Muscle of back (tissue), 11 donors: Measurements from ENCODE around the gene LYPD3. TPM values are rescaled to one million over a fixed set of nuclear protein-coding genes. Genes with fewer than 3 reads are reported as not detected.

ENCODE experiments used
- DNase-seq, 3 donors: peaks; one replicate each; pipeline versions ENCODE4 v3.0.0 to v3.0.0-alpha.2; 2013
- polyA plus RNA-seq, 10 donors: library from polyadenylated mRNA; unstranded; fragments of 120-200 nt; gene quantifications; one replicate each; pipeline ENCODE4 v1.2.1, GENCODE V29; 2013; ENCODE audit not compliant: insufficient read length in 10 of 10

LYPD3 gene
- polyA plus RNA-seq, 10 donors = 0.15 to 17.0 (median 0.58) TPM

- no peak for DNase-seq
Measured at GRCh38 chr19:43435775-43436174, 29.6 kb downstream of the LYPD3 start.

- no peak for DNase-seq
Measured at GRCh38 chr19:43433689-43434088, 31.7 kb downstream of the LYPD3 start.

GRCh38 chr19:43433358-43433673, 32.1 kb downstream of the LYPD3 start:
- no peak for DNase-seq

- no peak for DNase-seq
Measured at GRCh38 chr19:43430976-43431375, 34.4 kb downstream of the LYPD3 start.

GRCh38 chr19:43430142-43430710, 35.2 kb downstream of the LYPD3 start:
- DNase-seq = peak in 1 of 3 donors; percentile 22

- DNase-seq = no peak
Measured at GRCh38 chr19:43429395-43429794, 36.0 kb downstream of the LYPD3 start.

- peak in 1 of 3 donors; percentile 20 for DNase-seq
Measured at GRCh38 chr19:43425567-43426392, 39.6 kb downstream of the LYPD3 start.

- no peak for DNase-seq
Measured at GRCh38 chr19:43423779-43424178, 41.6 kb downstream of the LYPD3 start.

- no peak for DNase-seq
Measured at GRCh38 chr19:43422689-43423066, 42.7 kb downstream of the LYPD3 start.

- no peak for DNase-seq
Measured at GRCh38 chr19:43422000-43422688, 43.3 kb downstream of the LYPD3 start.

- no peak for DNase-seq
Measured at GRCh38 chr19:43420954-43421353, 44.5 kb downstream of the LYPD3 start.

- DNase-seq = no peak
Measured at GRCh38 chr19:43416951-43417623, 48.3 kb downstream of the LYPD3 start.

GRCh38 chr19:43414554-43414953, 50.9 kb downstream of the LYPD3 start, which contains the start of gene TEX101:
Gene TEX101 (plus strand): TSS chr19:43414890. CDS start chr19:43415920, 1,030 bp downstream.
- DNase-seq = no peak

GRCh38 chr19:43412441-43412840, 53.0 kb downstream of the LYPD3 start:
- no peak for DNase-seq

Other genes starting within 250 kb of the LYPD3 start
- gene PSG9, start 196.1 kb downstream of the LYPD3 start, polyA plus RNA-seq = 1 to 10 TPM in 1 of 10 donors, under 1 TPM in 8, not detected in 1; 0.24 to 2.1 (median 0.39) TPM
- gene CD177, start 111.9 kb downstream of the LYPD3 start, polyA plus RNA-seq = under 1 TPM in 6 of 10 donors, not detected in 4; 0.12 to 0.28 (median 0.18) TPM
- gene TEX101, start 50.7 kb downstream of the LYPD3 start, polyA plus RNA-seq = under 1 TPM in 1 of 10 donors, not detected in 9; 0.19 TPM
- 1 to 10 TPM; 1.9 to 5.3 (median 4.1) TPM for gene PHLDB3, start 39.1 kb upstream of the LYPD3 start, polyA plus RNA-seq
- 10 to 100 TPM; 10.5 to 16.5 (median 14.7) TPM for gene ETHE1, start 61.6 kb upstream of the LYPD3 start, polyA plus RNA-seq
- gene ZNF575, start 67.6 kb upstream of the LYPD3 start, polyA plus RNA-seq = 1 to 10 TPM; 1.6 to 3.3 (median 2.6) TPM
- 10 to 100 TPM; 24.5 to 40.6 (median 29.6) TPM for gene XRCC1, start 109.9 kb upstream of the LYPD3 start, polyA plus RNA-seq
- 1 to 10 TPM; 4.2 to 9.4 (median 5.4) TPM for gene PINLYP, start 110.2 kb upstream of the LYPD3 start, polyA plus RNA-seq
- 10 to 100 TPM in 7 of 10 donors, 1 to 10 TPM in 3; 9.0 to 18.6 (median 11.2) TPM for gene IRGQ, start 130.5 kb upstream of the LYPD3 start, polyA plus RNA-seq
- 10 to 100 TPM in 2 of 10 donors, 1 to 10 TPM in 8; 7.2 to 11.8 (median 9.3) TPM for gene ZNF576, start 131.0 kb upstream of the LYPD3 start, polyA plus RNA-seq
- under 1 TPM; 0.13 to 0.75 (median 0.36) TPM for gene SRRM5, start 146.5 kb upstream of the LYPD3 start, polyA plus RNA-seq
- gene ZNF428, start 154.0 kb upstream of the LYPD3 start, polyA plus RNA-seq = 10 to 100 TPM; 38.1 to 76.5 (median 44.3) TPM
- 10 to 100 TPM in 3 of 10 donors, 1 to 10 TPM in 7; 5.6 to 19.4 (median 8.7) TPM for gene CADM4, start 174.2 kb upstream of the LYPD3 start, polyA plus RNA-seq
- 10 to 100 TPM in 1 of 10 donors, 1 to 10 TPM in 9; 4.8 to 10.1 (median 7.0) TPM for gene PLAUR, start 204.6 kb upstream of the LYPD3 start, polyA plus RNA-seq